Liver (tissue), 3 donors: ENCODE data around the gene TCEAL3.

Experiments
- GABPA ChIP-seq, 2 donors: IDR thresholded peaks in 1 of 2; conservative IDR thresholded peaks in 1 of 2; 2 replicates each; pipeline ENCODE4 v1.6.1; 2016; ENCODE audit warnings: antibody characterized with exemption in 2 of 2, mild to moderate bottlenecking in 1 of 2, moderate library complexity in 1 of 2
- YY1 ChIP-seq: IDR thresholded peaks from 2 replicates; pipeline ENCODE4 v1.6.1; 2016; ENCODE audit warnings: antibody characterized with exemption, mild to moderate bottlenecking
- TF ChIP-seq, protein P1 (sequence below): IDR thresholded peaks from 2 replicates; pipeline ENCODE4 v1.6.1; 2016; ENCODE audit warnings: antibody characterized with exemption
- TF ChIP-seq, protein P2 (sequence below): fragments of 150-350 bp; IDR thresholded peaks from 2 replicates; pipeline ENCODE4 v1.5.1; 2017; ENCODE audit warnings: improper control_type of control experiment, low read depth, low read length; ENCODE audit not compliant: missing input control
- donor health status: healthy.
- donor health status: healthy.

DNA sequence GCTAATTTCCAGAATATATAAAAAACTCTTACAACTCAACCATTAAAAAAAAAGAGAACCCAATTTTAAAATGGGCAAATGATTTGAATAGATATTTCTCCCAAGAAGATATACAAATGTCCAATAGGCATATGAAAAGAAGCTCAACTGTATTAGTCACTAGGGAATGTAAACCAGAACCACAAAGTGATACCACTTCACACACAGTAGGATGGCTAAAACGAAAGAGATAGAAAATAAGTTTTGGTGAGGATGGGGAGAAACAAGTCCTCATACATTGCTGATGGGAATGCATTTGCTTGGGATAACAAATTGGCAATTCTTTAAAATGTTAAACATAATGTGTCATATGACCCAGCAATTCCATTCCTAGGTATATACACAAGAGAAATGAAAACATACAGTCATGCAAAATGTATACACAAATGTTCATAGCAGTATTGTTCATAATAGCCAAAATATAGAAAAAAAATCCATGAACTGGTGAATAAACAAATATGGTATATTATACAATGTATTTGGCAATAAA lies 5.7 kb downstream of the TCEAL3 start:
- TF ChIP-seq, protein P1, sequence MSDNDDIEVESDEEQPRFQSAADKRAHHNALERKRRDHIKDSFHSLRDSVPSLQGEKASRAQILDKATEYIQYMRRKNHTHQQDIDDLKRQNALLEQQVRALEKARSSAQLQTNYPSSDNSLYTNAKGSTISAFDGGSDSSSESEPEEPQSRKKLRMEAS = no peak
- TF ChIP-seq, protein P2, sequence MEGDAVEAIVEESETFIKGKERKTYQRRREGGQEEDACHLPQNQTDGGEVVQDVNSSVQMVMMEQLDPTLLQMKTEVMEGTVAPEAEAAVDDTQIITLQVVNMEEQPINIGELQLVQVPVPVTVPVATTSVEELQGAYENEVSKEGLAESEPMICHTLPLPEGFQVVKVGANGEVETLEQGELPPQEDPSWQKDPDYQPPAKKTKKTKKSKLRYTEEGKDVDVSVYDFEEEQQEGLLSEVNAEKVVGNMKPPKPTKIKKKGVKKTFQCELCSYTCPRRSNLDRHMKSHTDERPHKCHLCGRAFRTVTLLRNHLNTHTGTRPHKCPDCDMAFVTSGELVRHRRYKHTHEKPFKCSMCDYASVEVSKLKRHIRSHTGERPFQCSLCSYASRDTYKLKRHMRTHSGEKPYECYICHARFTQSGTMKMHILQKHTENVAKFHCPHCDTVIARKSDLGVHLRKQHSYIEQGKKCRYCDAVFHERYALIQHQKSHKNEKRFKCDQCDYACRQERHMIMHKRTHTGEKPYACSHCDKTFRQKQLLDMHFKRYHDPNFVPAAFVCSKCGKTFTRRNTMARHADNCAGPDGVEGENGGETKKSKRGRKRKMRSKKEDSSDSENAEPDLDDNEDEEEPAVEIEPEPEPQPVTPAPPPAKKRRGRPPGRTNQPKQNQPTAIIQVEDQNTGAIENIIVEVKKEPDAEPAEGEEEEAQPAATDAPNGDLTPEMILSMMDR = no peak
- TF ChIP-seq YY1 (no peak), GABPA (IDR thresholded peaks at IDR 0.05 in 1 of 2, conservative IDR thresholded peaks at IDR 0.05 in 1 of 2) (no peak)
